NCI-H69 (cell line): ENCODE measurements around the gene GRHL1.
"Not testable (repeated sequence)": the region's sequence is repeated elsewhere in the genome, so short reads cannot be mapped to it uniquely, and the experiment has no call there.

Experiments
- DNase-seq: peaks from one replicate; lab custom pipeline; 2025; lab: John Stamatoyannopoulos, UW

Gene GRHL1

DNA sequence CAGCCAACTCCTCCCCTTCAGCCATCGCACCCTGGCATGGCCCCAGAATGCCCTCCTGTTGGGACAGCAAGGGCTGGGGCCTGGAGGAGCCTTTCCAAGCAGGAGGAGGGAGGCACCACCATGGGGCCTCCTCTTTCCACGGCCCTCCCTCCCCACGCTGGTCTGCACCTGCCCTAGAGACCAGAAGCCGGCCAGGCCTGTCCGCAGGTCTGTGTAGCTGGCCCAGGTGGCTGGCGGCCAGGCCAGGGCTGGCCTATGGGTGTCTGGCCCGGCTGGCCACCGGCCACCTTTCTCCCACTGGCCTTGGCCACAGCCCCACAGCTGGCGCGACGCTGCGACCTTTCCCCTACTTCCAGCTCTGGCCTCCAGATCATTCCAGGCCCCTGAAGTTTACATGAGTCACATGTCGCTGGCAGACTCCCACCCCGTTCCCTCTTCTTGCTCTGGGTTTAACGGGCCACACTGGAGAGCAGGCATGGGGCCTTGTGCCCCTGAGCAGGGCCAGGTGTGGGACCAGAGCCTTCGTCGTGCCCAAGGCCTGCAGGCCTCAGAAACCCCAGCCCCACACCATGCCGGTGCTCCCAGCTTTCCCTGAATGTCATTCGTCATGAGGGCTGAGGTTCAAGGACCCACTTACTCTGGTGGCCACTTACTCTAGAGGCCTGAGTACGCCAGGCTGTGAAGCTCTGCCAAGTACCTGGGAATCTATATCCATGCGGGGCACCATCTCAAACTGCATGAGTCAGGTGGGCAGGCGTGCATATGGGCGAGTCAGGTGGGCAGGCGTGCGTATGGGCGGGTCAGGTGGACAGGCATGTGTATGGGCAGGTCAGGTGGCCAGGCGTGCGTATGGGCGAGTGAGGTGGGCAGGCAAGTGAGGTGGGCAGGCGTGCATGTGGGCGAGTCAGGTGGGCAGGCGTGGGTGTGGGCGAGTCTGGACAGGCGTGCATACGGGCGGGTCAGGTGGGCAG lies 58.6 kb downstream of the GRHL1 start:
- no peak for DNase-seq

- not testable (repeated sequence) for DNase-seq
Observed at GRCh38 chr2:10010861-10011605, 59.5 kb downstream of the GRHL1 start.

DNA sequence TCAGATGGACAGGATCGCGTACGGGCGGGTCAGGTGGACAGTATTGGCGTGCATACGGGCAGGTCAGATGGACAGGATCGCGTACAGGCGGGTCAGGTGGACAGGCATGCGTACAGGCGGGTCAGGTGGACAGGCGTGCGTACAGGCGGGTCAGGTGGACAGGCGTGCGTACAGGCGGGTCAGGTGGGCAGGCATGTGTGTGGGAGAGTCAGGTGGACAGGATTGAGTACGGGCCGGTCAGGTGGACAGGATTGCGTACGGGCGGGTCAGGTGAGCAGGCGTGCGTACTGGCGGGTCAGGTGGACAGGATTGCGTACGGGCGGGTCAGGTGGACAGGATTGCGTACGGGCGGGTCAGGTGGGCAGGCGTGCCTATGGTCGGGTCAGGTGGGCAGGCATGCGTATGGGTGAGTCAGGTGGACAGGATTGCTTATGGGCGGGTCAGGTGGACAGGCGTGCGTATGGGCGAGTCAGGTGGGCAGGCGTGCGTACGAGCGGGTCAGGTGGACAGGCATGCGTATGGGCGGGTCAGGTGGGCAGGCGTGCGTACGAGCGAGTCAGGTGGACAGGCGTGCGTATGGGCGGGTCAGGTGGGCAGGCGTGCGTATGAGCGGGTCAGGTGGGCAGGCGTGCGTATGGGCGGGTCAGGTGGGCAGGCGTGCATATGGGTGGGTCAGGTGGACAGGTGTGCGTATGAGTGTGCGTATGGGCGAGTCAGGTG lies 60.3 kb downstream of the GRHL1 start:
- DNase-seq, result not testable (repeated sequence)

DNA sequence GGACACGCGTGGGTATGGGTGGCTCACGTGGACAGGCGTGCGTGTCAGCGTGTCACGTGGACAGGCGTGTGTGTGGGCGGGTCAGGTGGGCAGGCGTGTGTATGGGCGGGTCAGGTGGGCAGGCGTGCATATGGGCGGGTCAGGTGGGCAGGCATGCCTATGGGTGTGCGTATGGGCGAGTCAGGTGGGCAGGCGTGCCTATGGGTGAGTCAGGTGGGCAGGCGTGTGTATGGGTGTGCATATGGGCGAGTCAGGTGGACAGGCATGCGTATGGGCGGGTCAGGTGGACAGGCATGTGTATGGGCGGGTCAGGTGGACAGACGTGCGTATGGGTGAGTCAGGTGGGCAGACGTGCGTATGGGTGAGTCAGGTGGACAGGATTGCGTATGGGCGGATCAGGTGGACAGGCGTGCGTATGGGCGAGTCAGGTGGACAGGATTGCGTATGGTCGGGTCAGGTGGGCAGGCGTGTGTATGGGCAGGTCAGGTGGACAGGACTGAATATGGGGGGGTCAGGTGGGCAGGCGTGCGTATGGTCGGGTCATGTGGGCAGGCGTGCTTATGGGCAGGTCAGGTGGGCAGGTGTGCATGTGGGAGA lies 61.0 kb downstream of the GRHL1 start:
- DNase-seq, result peak; percentile 39

DNA sequence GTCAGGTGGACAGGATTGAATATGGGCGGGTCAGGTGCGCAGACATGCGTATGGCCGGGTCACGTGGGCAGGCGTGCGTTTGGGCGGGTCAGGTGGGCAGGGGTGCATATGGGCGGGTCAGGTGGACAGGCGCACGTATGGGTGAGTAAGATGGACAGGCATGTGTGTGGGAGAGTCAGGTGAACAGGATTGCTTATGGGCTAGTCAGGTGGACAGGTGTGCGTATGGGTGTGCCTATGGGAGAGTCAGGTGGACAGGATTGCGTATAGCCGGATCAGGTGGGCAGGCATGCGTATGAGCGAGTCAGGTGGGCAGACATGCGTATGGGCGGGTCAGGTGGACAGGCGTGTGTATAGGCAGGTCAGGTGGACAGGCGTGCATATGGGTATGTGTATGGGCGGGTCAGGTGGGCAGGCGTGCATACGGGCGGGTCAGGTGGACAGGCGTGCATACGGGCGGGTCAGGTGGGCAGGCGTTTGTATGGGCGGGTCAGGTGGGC lies 61.5 kb downstream of the GRHL1 start:
- DNase-seq, result peak; percentile 77

- DNase-seq, result not testable (repeated sequence)
Observed at GRCh38 chr2:10013651-10014417, 62.3 kb downstream of the GRHL1 start.

GRCh38 chr2:10014418-10015190 lies 63.1 kb downstream of the GRHL1 start:
- DNase-seq, result no peak

DNA sequence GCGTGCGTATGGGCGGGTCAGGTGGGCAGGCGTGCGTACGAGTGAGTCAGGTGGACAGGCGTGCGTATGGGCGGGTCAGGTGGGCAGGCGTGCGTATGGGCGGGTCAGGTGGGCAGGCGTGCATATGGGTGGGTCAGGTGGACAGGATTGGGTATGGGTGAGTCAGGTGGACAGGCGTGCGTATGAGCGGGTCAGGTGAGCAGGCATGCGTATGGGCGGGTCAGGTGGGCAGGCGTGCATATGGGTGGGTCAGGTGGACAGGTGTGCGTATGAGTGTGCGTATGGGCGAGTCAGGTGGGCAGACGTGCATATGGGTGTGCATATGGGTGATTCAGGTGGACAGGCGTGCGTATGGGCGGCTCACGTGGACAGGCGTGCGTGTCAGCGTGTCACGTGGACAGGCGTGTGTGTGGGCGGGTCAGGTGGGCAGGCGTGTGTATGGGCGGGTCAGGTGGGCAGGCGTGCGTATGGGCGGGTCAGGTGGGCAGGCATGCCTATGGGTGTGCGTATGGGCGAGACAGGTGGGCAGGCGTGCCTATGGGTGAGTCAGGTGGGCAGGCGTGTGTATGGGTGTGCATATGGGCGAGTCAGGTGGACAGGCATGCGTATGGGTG lies 64.0 kb downstream of the GRHL1 start:
- DNase-seq, result not testable (repeated sequence)

DNA sequence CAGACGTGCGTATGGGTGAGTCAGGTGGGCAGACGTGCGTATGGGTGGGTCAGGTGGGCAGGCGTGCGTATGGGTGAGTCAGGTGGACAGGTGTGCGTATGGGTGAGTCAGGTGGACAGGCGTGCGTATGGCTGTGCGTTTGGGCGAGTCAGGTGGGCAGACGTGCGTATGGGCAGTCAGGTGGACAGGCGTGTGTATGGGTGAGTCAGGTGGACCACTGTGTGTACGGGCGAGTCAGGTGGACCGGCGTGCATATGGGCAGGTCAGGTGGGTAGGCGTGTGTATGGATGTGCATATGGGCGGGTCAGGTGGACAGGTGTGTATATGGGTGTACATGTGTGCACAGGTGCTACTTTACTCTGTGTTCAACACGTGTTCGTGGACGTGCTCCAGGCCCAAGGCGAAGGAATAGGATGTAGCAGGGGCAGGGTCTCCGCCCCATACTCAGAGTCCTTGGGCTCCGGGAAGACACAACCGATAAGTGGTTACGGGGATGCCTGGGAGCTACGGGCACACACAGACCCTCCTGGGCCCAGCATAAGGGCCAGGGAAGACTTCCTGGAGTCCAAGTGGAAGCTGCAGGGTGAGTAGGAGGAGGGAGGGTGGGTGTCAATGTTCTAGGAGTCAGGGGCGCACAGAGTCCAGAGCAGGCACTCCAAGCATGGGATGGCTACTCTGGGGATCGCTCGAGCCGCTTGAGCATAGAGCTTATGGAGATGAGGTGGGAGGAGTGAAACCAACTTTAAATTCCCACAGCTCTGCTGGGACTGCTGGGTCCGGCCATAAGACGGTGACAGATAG lies 64.7 kb downstream of the GRHL1 start:
- no peak for DNase-seq

DNA sequence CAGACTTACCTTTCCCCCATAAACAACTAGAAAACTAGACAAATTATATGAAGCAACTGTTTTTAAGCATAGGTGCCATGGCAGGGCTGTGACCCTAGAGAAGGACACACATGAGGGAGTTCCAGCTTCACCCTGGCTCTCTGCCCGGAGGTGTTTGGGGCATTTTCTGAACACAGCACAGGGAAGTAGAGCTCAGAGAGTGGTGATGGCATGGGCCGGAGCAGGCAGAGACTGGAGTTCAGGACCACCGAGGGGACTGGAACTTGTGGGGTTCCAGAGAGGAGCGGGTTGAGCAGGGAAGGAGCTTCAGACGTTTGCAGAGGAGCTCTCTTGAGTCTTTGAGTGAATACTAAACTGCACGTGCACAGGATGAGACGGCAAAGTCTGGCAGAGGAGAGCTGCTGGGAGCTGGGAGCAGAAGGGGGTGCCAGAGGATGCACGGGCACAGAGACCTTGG lies 65.3 kb downstream of the GRHL1 start:
- DNase-seq, result no peak

DNA sequence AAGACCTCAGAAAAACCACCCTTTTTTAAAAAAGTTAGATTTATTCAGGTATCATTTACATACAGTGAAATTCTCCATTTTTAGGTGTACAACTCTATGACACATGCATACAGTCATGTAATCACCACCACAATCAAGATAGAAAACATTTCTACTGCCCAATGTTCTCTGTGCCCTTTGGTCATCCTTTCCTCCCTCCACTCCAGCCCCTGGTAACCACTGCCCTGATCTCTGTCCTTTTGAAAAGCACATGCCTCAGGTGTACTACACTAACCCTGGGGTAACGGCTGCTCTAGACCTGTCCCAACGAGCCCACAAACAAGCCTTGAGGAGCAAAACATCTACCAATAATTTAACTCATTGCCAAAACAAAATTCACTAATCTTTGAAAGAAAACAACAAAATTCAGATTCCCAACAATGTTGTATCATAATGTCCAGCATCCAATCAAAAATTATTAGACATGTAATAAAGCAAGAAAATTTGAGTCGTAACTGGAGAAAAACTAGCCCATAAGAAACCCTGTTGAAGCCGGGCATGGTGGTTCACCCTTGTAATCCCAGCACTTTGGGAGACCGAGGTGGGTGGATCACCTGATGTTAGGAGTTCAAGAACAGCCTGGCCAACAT lies 65.9 kb downstream of the GRHL1 start:
- DNase-seq, result no peak

- no peak for DNase-seq
Observed at GRCh38 chr2:10019174-10019573, 67.7 kb downstream of the GRHL1 start.

DNA sequence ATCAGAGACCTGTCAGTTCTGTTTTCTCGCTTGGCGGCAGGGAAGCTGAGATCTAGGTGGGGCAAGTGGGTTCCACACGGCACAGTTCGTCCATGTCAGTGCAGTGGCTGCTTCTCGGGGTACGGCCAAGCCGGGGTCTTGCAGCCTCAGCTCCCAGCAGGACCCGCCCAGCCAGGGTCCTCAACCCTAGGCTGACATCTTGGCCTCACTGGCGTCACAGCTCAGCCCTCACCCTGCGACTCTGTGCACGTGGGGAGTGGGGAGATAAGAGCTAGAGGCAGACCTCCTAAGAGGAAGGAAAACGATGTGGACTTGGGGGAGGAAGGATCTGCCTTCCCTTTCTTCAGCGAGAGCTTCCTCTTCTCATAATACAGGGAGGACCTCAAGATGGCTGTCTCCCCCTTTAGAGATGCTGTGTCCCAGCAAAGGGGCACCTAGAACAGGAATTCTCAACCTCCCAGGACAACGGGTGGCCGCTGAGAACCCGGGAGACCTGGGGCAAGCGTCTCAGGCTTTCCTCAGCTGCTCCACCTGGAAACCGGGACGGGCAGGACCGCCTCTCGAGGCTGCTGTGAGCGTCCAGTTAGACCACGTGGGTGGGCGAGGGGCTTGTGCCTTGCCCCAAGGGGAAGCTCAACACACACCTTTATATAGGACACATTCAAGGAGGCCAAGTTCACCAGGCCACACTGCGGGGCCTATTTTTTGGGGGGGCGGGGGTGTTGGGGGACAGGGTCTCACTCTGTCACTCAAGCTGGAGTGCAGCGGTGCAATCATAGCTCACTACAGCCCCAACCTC lies 68.3 kb downstream of the GRHL1 start:
- DNase-seq, result no peak

DNA sequence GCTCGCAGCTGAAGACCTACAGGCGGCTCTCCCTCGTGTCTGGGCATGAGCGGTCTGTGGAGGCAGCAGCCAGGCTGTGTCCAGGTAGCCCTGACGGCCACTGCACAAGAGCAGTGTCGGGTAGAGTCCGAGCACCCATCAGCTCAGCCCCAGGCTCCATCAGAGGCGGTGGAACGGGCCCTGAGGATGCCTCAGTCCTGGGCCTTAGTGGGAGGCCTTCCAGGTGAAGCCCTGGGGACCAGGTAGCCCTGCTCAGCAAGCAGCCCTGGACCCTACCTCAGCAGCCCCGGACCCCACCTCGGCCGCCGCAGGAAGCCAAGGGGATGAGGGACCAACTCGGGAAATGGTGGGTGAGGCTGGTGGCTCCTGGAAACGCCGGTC lies 70.5 kb downstream of the GRHL1 start:
- DNase-seq, result no peak

- no peak for DNase-seq
Observed at GRCh38 chr2:10022445-10022844, 71.0 kb downstream of the GRHL1 start.

GRCh38 chr2:10022966-10023662 lies 71.6 kb downstream of the GRHL1 start:
- no peak for DNase-seq
